Epithelial cell of esophagus (primary cell): ENCODE results near the gene CARMIL1.

Experiments
- DNase-seq: peaks from one replicate; pipeline ENCODE4 v3.0.0; 2010; ENCODE audit warnings: low read depth
- H3K4me3 ChIP-seq: 2 replicates; pipeline ENCODE4 v1.5.1; 2011; ENCODE audit warnings: mild to moderate bottlenecking, low read length, control low read depth
- CTCF ChIP-seq: IDR thresholded peaks from 2 replicates; pipeline ENCODE4 v1.5.1; 2011; ENCODE audit warnings: low read depth, mild to moderate bottlenecking, low read length, control low read depth, inconsistent platforms; ENCODE audit not compliant: insufficient read depth; ENCODE audit errors: missing control alignments

CARMIL1 gene

GRCh38 chr6:25497383-25498040, 218.3 kb downstream of the CARMIL1 start:
- DNase-seq = no peak
- no peak for TF ChIP-seq CTCF
- no peak overlapping the region for H3K4me3 ChIP-seq

DNA sequence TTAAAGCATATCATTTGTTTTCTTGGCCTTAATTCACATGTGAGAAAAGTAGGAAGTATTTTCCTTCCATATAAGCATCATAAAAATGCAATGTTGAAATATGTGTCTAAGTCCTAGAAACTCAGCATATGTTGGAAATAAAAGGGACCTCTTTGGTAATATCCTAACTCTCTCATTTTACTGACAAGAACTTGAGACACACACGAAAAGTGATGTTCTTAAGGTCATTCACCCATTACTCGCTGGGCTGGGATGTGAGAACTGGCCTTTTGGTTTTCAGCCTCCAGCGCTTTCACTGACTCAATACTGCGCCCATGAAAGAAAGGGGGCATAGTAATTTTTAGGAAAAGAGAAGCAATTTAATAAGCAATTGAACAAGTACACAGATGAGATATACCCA, 219.3 kb downstream of the CARMIL1 start:
- no peak for DNase-seq
- no peak for TF ChIP-seq CTCF
- no peak overlapping the region for H3K4me3 ChIP-seq

DNA sequence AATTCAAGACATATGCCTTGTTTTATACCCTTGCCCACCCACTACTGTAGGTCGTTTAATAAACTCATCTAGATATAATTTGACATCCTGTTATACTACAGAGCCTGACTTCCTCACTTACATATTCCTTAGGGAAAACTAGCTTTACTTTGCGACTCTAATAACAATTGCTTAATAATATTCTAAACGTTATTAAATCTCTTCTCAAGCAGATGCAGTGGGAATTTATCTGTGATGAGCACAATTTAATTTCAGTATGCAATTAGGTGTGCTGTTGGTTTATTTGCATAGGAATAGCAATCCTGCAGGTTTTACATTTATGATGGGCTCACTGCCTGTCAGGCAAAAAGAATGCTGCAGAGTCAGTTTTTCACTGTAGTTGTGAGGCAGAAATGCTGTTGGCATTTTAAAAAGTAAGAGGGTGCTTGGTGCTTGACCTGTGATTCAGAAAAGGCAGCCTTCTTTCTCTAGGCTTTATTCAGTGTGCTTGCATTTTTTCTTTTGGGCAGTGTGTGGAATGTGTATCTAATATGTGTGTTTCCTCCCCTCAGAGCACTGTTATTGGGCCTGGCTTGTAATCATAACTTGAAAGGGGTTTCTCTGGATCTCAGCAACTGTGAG, 220.6 kb downstream of the CARMIL1 start:
- H3K4me3 ChIP-seq = no peak overlapping the region
- DNase-seq = peak; percentile 88
- TF ChIP-seq CTCF = no peak

DNA sequence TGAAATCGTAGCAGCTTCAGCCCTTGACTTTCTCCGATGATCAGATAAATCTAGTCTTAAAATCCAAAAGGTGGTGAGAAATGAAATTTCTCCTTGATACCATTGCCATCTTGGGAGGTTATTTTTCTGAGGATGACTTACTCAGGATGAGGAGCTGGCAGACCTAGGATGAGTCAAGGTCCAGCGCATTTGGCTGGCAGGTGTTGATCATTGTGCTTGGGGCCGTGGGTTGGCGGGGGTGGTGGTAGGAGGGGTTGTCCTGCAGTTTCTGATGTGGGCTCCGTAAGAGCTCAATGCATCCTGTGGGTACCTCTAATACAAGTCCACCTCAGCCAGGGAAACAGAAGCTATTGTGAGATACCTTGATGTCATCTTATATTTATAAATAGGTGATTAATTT, 224.5 kb downstream of the CARMIL1 start:
- no peak overlapping the region for H3K4me3 ChIP-seq
- peak; percentile 55 for DNase-seq
- TF ChIP-seq CTCF = no peak

- H3K4me3 ChIP-seq = no peak overlapping the region
These were observed 225.5 kb downstream of the CARMIL1 start for GRCh38 chr6:25504661-25505060.

GRCh38 chr6:25506020-25506419, 226.8 kb downstream of the CARMIL1 start:
- DNase-seq = peak; percentile 60
- TF ChIP-seq CTCF = no peak
- no peak overlapping the region for H3K4me3 ChIP-seq

More at GRCh38 chr6:25504661-25505060, 225.5 kb downstream of the CARMIL1 start:
- DNase-seq = peak; percentile 84
- TF ChIP-seq CTCF = no peak

DNA sequence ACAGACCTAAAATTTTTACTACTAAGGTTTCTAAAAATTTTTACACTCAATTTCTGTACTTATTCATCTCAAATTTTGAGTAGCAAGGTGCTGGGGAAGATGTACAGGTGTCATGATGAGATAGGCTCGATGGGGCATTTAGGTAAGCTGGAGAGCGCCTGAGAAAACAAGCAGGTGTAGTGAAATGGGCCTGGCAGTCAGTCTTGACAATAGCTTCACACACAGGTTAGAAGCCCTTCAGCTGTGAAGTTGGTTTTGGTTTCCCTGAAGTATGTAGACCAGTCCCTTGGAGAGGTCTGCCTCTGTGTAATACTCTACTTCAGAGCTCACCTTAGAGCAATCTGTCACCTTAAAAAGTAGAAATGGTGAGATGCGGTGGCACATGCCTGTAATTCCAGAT, 228.9 kb downstream of the CARMIL1 start:
- no peak for DNase-seq
- no peak for TF ChIP-seq CTCF
- no peak overlapping the region for H3K4me3 ChIP-seq
